D721Med (cell line): ENCODE results near the gene REEP6.

Source experiments
- DNase-seq: peaks from one replicate; pipeline ENCODE4 v3.0.0; 2011; ENCODE audit warnings: low spot score; ENCODE audit not compliant: insufficient read length
- FAIRE-seq: peaks from 2 replicates; lab custom pipeline; 2011; peaks lifted over from hg19 to GRCh38; lab: Jason Lieb, UNC
- CTCF ChIP-seq: IDR thresholded peaks from 2 replicates; pipeline ENCODE4 v1.5.1; 2012; ENCODE audit warnings: mild to moderate bottlenecking, control low read depth; ENCODE audit not compliant: insufficient read depth; ENCODE audit errors: missing control alignments

REEP6 gene

GRCh38 chr19:1459479-1459878 lies 31.5 kb upstream of the REEP6 start:
- FAIRE-seq (no peak), DNase-seq (no peak)
- no peak for TF ChIP-seq CTCF

- TF ChIP-seq CTCF, result no peak
- no peak for FAIRE-seq
Measured at GRCh38 chr19:1460033-1460995, 30.7 kb upstream of the REEP6 start.

GRCh38 chr19:1461862-1462261 lies 29.1 kb upstream of the REEP6 start:
- DNase-seq (no peak), FAIRE-seq (no peak)
- TF ChIP-seq CTCF, result no peak

More at GRCh38 chr19:1460033-1460995, 30.7 kb upstream of the REEP6 start:
- no peak for DNase-seq

- TF ChIP-seq CTCF, result peak; percentile 16
- FAIRE-seq, result no peak
- DNase-seq, result no peak
Measured at GRCh38 chr19:1465191-1466016, 25.6 kb upstream of the REEP6 start.

- no peak for TF ChIP-seq CTCF
- no peak for FAIRE-seq
Measured at GRCh38 chr19:1466018-1466460, 24.9 kb upstream of the REEP6 start.

GRCh38 chr19:1466461-1467214 lies 24.3 kb upstream of the REEP6 start:
- FAIRE-seq (no peak), DNase-seq (no peak)
- TF ChIP-seq CTCF, result no peak

More at GRCh38 chr19:1466018-1466460, 24.9 kb upstream of the REEP6 start:
- DNase-seq, result no peak
